ENCODE measurements around the gene SOWAHD.
"Not testable (repeated sequence)": the region's sequence is repeated elsewhere in the genome, so short reads cannot be mapped to it uniquely, and the experiment has no call there.

Gene SOWAHD

GRCh38 chrX:119757979-119758730, at the start of gene SOWAHD:
Gene SOWAHD, plus strand, starts transcription at chrX:119758588. Its CDS starts 80 bp downstream, at chrX:119758668.
- no peak for DNase-seq

- no peak for DNase-seq
Observed at GRCh38 chrX:119708936-119709335, 49.5 kb upstream of the SOWAHD start.

GRCh38 chrX:119709630-119710029, 48.8 kb upstream of the SOWAHD start:
- DNase-seq: no peak

GRCh38 chrX:119721487-119721886, 36.9 kb upstream of the SOWAHD start:
- no peak for DNase-seq

- DNase-seq: no peak
Observed at GRCh38 chrX:119721926-119722325, 36.5 kb upstream of the SOWAHD start.

GRCh38 chrX:119726900-119727555, 31.4 kb upstream of the SOWAHD start:
- no peak for DNase-seq

- DNase-seq: no peak
Observed at GRCh38 chrX:119728487-119728886, 29.9 kb upstream of the SOWAHD start.

GRCh38 chrX:119729408-119730201, 28.8 kb upstream of the SOWAHD start:
- DNase-seq: peak; percentile 6

- no peak for DNase-seq
Observed at GRCh38 chrX:119734897-119735339, 23.5 kb upstream of the SOWAHD start.

- no peak for DNase-seq
Observed at GRCh38 chrX:119735467-119735866, 22.9 kb upstream of the SOWAHD start.

- DNase-seq: no peak
Observed at GRCh38 chrX:119736206-119736764, 22.1 kb upstream of the SOWAHD start.

GRCh38 chrX:119738742-119739141, 19.6 kb upstream of the SOWAHD start:
- no peak for DNase-seq

GRCh38 chrX:119745283-119745848, 13.0 kb upstream of the SOWAHD start:
- DNase-seq: no peak

GRCh38 chrX:119750131-119750530, 8.3 kb upstream of the SOWAHD start:
- DNase-seq: not testable (repeated sequence)

GRCh38 chrX:119750751-119751150, 7.6 kb upstream of the SOWAHD start:
- not testable (repeated sequence) for DNase-seq

- no peak for DNase-seq
Observed at GRCh38 chrX:119753001-119753400, 5.4 kb upstream of the SOWAHD start.

GRCh38 chrX:119753639-119754257, 4.6 kb upstream of the SOWAHD start:
- peak; percentile 22 for DNase-seq

GRCh38 chrX:119755981-119756533, 2.3 kb upstream of the SOWAHD start:
- DNase-seq: no peak

- no peak for DNase-seq
Observed at GRCh38 chrX:119756926-119757635, 1.3 kb upstream of the SOWAHD start.

- DNase-seq: no peak
Observed at GRCh38 chrX:119757646-119757978, 776 bp upstream of the SOWAHD start.

- no peak for DNase-seq
Observed at GRCh38 chrX:119758731-119759247, 401 bp downstream of the SOWAHD start.

Data from NCI-H1436 treated with DMSO at 0.1 percent for 48 hours (cell line).